ENCODE data around the gene BCL3. TPM values are rescaled to one million over a fixed set of nuclear protein-coding genes. Genes with fewer than 3 reads are reported as not detected.

BCL3 gene
- total and polyA plus RNA-seq, 10 of the 15 experiments (the other 5 are each of a cell fraction or from before 2014, with no cell fraction given), result 0.55 to 22.7 (median 3.6) TPM

DNA sequence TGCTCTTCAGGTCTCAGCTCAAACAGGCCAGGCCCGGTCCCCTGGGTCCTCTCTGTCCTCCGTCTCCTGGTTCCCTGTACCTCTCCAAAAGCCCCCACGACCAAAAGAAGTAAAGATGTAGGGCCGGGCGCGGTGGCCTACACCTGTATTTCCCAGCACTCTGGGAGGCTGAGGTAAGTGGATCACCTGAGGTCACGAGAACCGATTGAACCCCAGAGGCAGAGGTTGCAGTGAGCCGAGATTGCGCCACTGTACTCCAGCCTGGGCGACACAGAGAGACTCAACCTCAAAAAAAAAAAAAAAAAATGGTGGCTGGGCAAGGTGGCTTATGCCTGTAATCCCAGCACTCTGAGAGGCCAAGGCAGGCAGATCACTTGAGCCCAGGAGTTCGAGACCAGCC, 22.0 kb upstream of the BCL3 start:
- Histone ChIP-seq H3K4me3 (no peak overlapping the region), H3K27ac (ENCODE audit: control insufficient read depth, insufficient read depth) (no peak overlapping the region), H3K4me2 (ENCODE audit: control insufficient read depth, insufficient read depth) (no peak overlapping the region), H3K9ac (ENCODE audit: control insufficient read depth, insufficient read depth, low read length) (no peak overlapping the region), H4K20me1 (ENCODE audit: control insufficient read depth, insufficient read depth) (no peaks in the 10 kb centered on the region), H2AFZ (ENCODE audit: control insufficient read depth, low read depth, low read length) (no peak overlapping the region), H3K4me1 (ENCODE audit: control insufficient read depth, insufficient read depth, low read length) (peaks cover 39% of the 10 kb centered on the region), H3K79me2 (ENCODE audit: control insufficient read depth, insufficient read depth, low read length) (no peaks in the 10 kb centered on the region), H3K9me3 (replicated peaks; ENCODE audit: control insufficient read depth, insufficient read depth, low read length) (no peaks in the 10 kb centered on the region), H3K27me3 (replicated peaks in 1 of 2; ENCODE audit: control insufficient read depth in 2 of 2, insufficient read depth in 2 of 2, low read length in 1 of 2) (no peaks in the 10 kb centered on the region), H3K36me3 (ENCODE audit: control insufficient read depth in 2 of 2, insufficient read depth in 2 of 2, low read length in 1 of 2) (no peaks in the 10 kb centered on the region)
- ChIA-PET SMC1A (ENCODE audit: uncharacterized antibody, unreplicated experiment) (interaction anchor here (3.7 to 8.7 kb wide), 5 partner anchors 9 to 43 kb away, joined by 36 to 328 read pairs (median 99); partner anchors contain the start of gene BCL3), RAD21 (ENCODE audit: unreplicated experiment) (interaction anchor here (3.0 to 7.8 kb wide), 5 partner anchors 10 to 46 kb away, joined by 42 to 302 read pairs (median 66); no protein-coding TSS in a partner anchor), POLR2A (interaction anchor here (0.6 to 3.2 kb wide), 6 partner anchors 10 to 64 kb away, joined by 3 to 32 read pairs (median 6); partner anchors contain the start of gene BCL3), CTCF (interaction anchor here (0.6 to 16.8 kb wide), 4 partner anchors 10 to 72 kb away, joined by 3 to 513 read pairs (median 56); partner anchors contain the start of gene BCL3)
- BruUV-seq (replicated peaks), result no TSS peak
- in situ Hi-C loops (cut with MboI), result no loop called here
- intact Hi-C loops (cut with micrococcal nuclease; ENCODE audit: unreplicated experiment), result no loop called here
- FAIRE-seq (no peak), DNase-seq (ENCODE audit: low read depth, low spot score) (no peak), ATAC-seq (no peak)
- TF ChIP-seq, protein P1, sequence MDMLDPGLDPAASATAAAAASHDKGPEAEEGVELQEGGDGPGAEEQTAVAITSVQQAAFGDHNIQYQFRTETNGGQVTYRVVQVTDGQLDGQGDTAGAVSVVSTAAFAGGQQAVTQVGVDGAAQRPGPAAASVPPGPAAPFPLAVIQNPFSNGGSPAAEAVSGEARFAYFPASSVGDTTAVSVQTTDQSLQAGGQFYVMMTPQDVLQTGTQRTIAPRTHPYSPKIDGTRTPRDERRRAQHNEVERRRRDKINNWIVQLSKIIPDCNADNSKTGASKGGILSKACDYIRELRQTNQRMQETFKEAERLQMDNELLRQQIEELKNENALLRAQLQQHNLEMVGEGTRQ (IDR thresholded peaks at IDR 0.05; ENCODE audit: borderline replicate concordance, low read depth, low read length), result no peak
- TF ChIP-seq, protein P2, sequence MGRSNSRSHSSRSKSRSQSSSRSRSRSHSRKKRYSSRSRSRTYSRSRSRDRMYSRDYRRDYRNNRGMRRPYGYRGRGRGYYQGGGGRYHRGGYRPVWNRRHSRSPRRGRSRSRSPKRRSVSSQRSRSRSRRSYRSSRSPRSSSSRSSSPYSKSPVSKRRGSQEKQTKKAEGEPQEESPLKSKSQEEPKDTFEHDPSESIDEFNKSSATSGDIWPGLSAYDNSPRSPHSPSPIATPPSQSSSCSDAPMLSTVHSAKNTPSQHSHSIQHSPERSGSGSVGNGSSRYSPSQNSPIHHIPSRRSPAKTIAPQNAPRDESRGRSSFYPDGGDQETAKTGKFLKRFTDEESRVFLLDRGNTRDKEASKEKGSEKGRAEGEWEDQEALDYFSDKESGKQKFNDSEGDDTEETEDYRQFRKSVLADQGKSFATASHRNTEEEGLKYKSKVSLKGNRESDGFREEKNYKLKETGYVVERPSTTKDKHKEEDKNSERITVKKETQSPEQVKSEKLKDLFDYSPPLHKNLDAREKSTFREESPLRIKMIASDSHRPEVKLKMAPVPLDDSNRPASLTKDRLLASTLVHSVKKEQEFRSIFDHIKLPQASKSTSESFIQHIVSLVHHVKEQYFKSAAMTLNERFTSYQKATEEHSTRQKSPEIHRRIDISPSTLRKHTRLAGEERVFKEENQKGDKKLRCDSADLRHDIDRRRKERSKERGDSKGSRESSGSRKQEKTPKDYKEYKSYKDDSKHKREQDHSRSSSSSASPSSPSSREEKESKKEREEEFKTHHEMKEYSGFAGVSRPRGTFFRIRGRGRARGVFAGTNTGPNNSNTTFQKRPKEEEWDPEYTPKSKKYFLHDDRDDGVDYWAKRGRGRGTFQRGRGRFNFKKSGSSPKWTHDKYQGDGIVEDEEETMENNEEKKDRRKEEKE (IDR thresholded peaks at IDR 0.05), result no peak
- TF ChIP-seq TCF12 (IDR thresholded peaks at IDR 0.05; ENCODE audit: low read depth, low read length) (no peak), MTA2 (IDR thresholded peaks at IDR 0.05; ENCODE audit: low read depth) (no peak), CREM (IDR thresholded peaks at IDR 0.05; ENCODE audit: low read depth) (no peak), SMC3 (IDR thresholded peaks at IDR 0.05; ENCODE audit: borderline replicate concordance, low read length) (no peak), CREB1 (IDR thresholded peaks at IDR 0.05; ENCODE audit: low read depth) (no peak), PML (IDR thresholded peaks at IDR 0.05; ENCODE audit: low read length) (no peak)
- 73% methylated on average over 12 of the region's 12 CpGs for WGBS (ENCODE audit: insufficient coverage, insufficient replicate concordance, low lambda C conversion rate, missing lambda C conversion rate)
